Large intestine (tissue), 3 donors: ENCODE results near the gene CDH13. TPM values are rescaled to one million over a fixed set of nuclear protein-coding genes. Genes with fewer than 3 reads are reported as not detected.

Experiments used
- DNase-seq, 2 donors: peaks; one replicate each; pipeline versions ENCODE4 v3.0.0 to v3.0.0-alpha.2; 2013
- H3K27ac ChIP-seq: one replicate; pipeline ENCODE4 v1.5.1; 2013; ENCODE audit warnings: low read length
- H3K27me3 ChIP-seq: 2 replicates; pipeline ENCODE4 v1.6.1; 2013; ENCODE audit warnings: low read length; ENCODE audit not compliant: control insufficient read depth, insufficient read depth
- H3K36me3 ChIP-seq: 2 replicates; pipeline ENCODE4 v1.6.1; 2013; ENCODE audit warnings: low read length; ENCODE audit not compliant: control insufficient read depth, insufficient read depth
- H3K4me1 ChIP-seq: one replicate; pipeline ENCODE4 v1.6.1; 2013; ENCODE audit warnings: low read length; ENCODE audit not compliant: control insufficient read depth, insufficient read depth
- H3K4me3 ChIP-seq: one replicate; pipeline ENCODE4 v1.5.1; 2013; ENCODE audit warnings: low read length
- H3K9me3 ChIP-seq: one replicate; pipeline ENCODE4 v1.6.1; 2013; ENCODE audit warnings: mild to moderate bottlenecking, low read depth, low read length, moderate library complexity; ENCODE audit not compliant: control insufficient read depth
- WGBS: methylation state at CpG from one replicate; pipeline ENCODE4 v1.1.5; 2013; ENCODE audit warnings: low lambda C conversion rate; ENCODE audit not compliant: insufficient coverage; 5-methylcytosine and 5-hydroxymethylcytosine counted together
- polyA plus RNA-seq: library from polyadenylated mRNA; unstranded; fragments of 120-200 nt; gene quantifications from one replicate; pipeline ENCODE4 v1.2.1, GENCODE V29; 2013

Gene CDH13
- polyA plus RNA-seq, 1 donor = 17.1 TPM

DNA sequence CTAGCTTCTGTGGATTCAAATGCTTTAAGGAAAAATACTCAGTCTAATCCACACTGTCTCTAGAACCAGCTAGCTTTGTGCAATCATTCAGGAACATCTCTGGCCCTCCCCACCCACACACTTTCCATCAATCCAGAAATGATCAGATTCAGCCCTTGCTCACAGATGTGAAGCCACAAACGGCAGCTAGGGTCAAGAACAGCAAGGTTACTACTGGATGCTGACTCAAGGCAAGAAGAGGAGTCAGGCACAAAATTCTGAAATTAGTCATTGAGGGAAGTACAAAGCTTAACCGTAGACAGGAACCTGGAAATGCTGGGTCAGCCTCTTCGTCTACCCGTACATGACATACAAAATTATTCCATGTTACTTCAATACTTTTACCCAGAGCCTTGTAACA, 174.6 kb downstream of the CDH13 start:
- H3K4me3 ChIP-seq = no peak overlapping the region
- 100% methylated on average over 3 of the region's 4 CpGs for WGBS
- no peaks in the 10 kb centered on the region for H3K4me1 ChIP-seq
- no peaks in the 10 kb centered on the region for H3K27me3 ChIP-seq
- no peaks in the 10 kb centered on the region for H3K36me3 ChIP-seq
- DNase-seq = no peak
- no peak overlapping the region for H3K27ac ChIP-seq
- H3K9me3 ChIP-seq = no peaks in the 10 kb centered on the region

DNA sequence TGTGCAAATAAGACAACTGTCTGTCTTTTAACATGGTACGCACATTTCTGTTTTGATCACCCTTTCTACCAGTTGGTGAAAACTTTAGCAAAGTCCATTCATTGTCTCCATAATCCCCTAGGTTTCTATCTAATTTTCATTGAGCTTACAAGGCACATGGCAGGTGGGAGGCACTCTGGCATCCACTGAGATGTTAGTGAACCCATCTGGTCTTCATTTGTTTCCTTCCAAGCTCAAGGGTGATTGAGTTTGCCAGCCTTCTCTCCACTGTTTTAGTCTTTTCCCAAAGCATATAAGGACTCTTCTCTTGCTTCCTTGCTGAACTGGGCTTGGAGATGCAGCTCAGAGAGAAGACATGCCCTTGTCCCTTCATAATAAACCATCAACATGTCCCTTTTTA, 179.1 kb downstream of the CDH13 start:
- H3K4me3 ChIP-seq = no peak overlapping the region
- no peak for DNase-seq
- no peak overlapping the region for H3K27ac ChIP-seq
- no peaks in the 10 kb centered on the region for H3K9me3 ChIP-seq
- no peaks in the 10 kb centered on the region for H3K36me3 ChIP-seq
- no peaks in the 10 kb centered on the region for H3K27me3 ChIP-seq
- no peaks in the 10 kb centered on the region for H3K4me1 ChIP-seq
- no CpG with 5 or more reads among the region's 1 CpG for WGBS

DNA sequence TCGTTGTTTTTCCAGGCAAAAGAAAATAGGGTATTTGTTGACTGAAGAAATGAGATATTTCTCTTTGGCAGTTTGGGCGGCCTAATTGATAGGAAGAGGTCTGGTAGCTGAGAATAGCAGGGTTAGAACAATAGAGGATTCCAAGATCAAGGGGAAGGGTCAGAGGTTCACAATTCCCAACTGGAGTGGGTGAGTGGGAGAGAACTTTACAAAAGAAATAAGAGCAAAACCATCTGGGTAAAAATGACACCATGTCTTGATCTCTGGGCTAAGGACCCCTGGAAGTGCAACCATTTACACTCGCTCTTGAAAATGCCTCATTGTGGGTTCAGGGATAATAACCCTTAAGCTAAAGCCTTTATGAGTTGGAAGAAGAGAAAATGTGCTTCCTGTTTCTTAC, 180.5 kb downstream of the CDH13 start:
- Histone ChIP-seq H3K27me3 (peaks cover 1% of the 10 kb centered on the region), H3K4me1 (no peaks in the 10 kb centered on the region), H3K4me3 (no peak overlapping the region), H3K9me3 (no peaks in the 10 kb centered on the region), H3K36me3 (no peaks in the 10 kb centered on the region), H3K27ac (no peak overlapping the region)
- no peak for DNase-seq
- 83% methylated on average over 2 of the region's 3 CpGs for WGBS

DNA sequence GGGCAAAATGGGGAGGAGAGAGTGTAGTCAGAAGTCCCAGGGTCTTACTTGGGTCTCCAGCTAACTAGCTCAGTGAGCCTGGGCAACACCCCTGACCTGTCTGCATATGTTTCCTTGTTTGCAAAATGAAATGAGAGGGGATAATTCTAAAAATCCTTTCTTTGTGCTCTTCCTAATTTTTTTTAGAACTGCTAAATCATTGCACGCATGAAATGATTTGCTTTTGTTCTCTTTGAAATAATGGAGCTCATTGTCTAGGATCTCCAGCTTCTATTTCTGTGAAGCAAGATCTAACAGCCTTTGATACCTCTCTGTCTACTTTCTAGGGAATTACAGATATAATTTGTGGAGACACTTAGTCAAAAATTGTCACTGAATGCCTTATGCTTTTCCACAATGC, 181.3 kb downstream of the CDH13 start:
- no peak overlapping the region for H3K27ac ChIP-seq
- no peaks in the 10 kb centered on the region for H3K36me3 ChIP-seq
- WGBS = no CpG with 5 or more reads among the region's 1 CpG

DNA sequence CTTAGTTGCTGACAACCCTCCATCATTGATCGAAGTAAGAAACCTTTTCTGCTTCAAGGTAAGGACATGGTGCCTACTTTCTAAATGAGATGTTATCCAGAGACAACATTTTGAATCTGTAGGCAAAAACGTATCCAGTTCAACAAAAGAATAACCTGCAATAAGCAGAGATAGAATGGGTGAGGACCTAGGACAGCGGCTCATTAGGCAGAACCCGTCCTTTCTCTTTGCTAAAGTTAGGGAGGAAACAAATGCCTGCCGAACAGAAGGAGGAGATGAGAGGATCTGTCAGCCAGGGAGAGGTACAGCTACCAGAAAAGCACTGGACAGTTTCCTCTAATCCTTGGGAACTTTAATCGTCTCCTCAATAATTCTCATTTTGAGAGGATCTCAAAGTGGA, 183.3 kb downstream of the CDH13 start:
- no CpG with 5 or more reads among the region's 6 CpGs for WGBS
- peaks cover 3% of the 10 kb centered on the region for H3K27me3 ChIP-seq
- no peak for DNase-seq
- no peaks in the 10 kb centered on the region for H3K36me3 ChIP-seq
- H3K27ac ChIP-seq = no peak overlapping the region
- no peaks in the 10 kb centered on the region for H3K9me3 ChIP-seq
- H3K4me3 ChIP-seq = no peak overlapping the region
- no peaks in the 10 kb centered on the region for H3K4me1 ChIP-seq

More for the DNA sequence above, 181.3 kb downstream of the CDH13 start:
- H3K4me1 ChIP-seq = no peaks in the 10 kb centered on the region
- H3K27me3 ChIP-seq = peaks cover 3% of the 10 kb centered on the region
- no peaks in the 10 kb centered on the region for H3K9me3 ChIP-seq
- no peak for DNase-seq
- H3K4me3 ChIP-seq = no peak overlapping the region

DNA sequence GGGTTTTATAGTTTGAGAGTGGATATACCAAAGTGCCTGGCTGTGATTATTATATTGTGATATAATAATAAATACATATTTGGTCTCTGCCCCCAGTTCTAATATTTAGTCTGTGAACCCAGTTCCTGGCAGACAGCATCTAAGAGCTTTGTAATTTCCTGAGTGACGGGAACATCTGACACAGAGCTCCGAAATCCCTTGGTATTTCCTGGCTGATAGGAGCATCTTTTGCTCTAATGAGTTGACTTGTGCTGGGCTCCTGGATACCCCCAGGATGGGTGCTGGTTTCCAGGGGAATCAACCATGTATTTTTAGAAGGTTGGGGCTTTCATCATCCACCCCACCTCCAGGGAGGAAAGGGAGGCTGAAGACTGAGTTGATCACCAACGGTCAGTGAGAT, 187.3 kb downstream of the CDH13 start:
- H3K36me3 ChIP-seq = no peaks in the 10 kb centered on the region
- no peaks in the 10 kb centered on the region for H3K9me3 ChIP-seq
- no peak overlapping the region for H3K4me3 ChIP-seq
- DNase-seq = no peak
- H3K4me1 ChIP-seq = no peaks in the 10 kb centered on the region
- peaks cover 3% of the 10 kb centered on the region for H3K27me3 ChIP-seq
- no peak overlapping the region for H3K27ac ChIP-seq
- no CpG with 5 or more reads among the region's 3 CpGs for WGBS

DNA sequence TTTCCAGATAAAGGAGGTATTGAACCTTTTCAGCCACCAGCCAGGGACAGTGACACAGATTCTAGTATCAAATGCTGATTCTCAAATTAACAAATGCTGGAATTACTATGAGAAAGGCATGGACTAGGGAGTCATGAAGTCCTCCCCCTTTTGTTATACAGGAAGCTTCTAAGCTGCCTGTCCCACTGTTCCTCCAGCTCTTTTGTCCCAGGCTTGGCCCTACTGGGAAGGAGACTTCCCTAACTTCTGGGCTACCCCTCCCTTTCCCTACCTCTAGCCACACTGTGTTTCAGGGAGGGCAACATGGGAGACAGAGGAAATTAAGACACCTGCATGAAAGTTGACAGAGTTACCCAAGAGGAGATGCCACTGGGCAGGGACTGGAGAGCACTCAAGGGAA, 192.5 kb downstream of the CDH13 start:
- Histone ChIP-seq H3K27ac (no peak overlapping the region), H3K4me1 (no peaks in the 10 kb centered on the region), H3K36me3 (no peaks in the 10 kb centered on the region), H3K9me3 (peaks cover 2% of the 10 kb centered on the region), H3K4me3 (no peak overlapping the region), H3K27me3 (no peaks in the 10 kb centered on the region)
- DNase-seq = no peak

DNA sequence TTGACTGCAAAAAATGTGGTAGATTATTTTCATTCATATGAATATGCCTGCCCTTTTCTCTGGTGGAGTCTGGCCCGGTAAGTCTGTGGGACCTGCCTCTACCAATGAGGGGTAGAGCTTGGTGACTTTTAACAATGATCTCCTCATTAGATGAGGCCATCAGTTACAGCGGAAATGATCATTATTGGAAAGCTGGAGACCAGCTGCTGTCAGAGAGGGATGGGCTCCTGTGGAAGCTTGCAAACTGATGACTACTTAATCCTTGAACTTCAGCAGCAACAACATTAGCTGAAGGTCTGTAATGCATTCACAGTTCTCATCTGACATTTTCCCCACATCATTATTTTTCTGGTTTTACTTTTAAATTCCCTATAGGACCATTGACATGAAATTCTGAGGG, 194.1 kb downstream of the CDH13 start:
- no CpG with 5 or more reads among the region's 2 CpGs for WGBS
- no peaks in the 10 kb centered on the region for H3K36me3 ChIP-seq
- H3K27me3 ChIP-seq = no peaks in the 10 kb centered on the region
- peaks cover 6% of the 10 kb centered on the region for H3K9me3 ChIP-seq
- no peak for DNase-seq
- no peak overlapping the region for H3K27ac ChIP-seq
- H3K4me3 ChIP-seq = no peak overlapping the region
- no peaks in the 10 kb centered on the region for H3K4me1 ChIP-seq

DNA sequence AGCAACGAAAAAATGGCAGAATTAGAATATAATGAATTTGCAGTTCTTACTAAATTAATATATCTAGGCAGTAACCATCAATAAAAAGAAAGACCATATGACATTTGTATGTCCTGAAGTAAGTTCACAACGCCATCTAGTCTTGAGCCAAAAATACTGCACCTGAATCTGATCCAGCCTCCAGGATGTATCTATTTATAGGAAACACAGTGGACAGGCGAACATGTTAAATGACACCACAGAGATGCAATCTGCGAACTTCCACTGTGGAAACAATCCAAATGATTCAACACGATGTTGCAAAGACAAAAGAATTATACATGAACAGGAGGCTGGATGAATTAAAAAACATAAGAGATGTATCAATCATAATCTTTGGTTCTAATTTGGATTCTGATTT, 197.6 kb downstream of the CDH13 start:
- DNase-seq = no peak
- Histone ChIP-seq H3K36me3 (no peaks in the 10 kb centered on the region), H3K4me1 (no peaks in the 10 kb centered on the region), H3K4me3 (no peak overlapping the region), H3K27ac (no peak overlapping the region), H3K27me3 (no peaks in the 10 kb centered on the region), H3K9me3 (peaks cover 6% of the 10 kb centered on the region)
- 100% methylated on average over 2 of the region's 5 CpGs for WGBS

DNA sequence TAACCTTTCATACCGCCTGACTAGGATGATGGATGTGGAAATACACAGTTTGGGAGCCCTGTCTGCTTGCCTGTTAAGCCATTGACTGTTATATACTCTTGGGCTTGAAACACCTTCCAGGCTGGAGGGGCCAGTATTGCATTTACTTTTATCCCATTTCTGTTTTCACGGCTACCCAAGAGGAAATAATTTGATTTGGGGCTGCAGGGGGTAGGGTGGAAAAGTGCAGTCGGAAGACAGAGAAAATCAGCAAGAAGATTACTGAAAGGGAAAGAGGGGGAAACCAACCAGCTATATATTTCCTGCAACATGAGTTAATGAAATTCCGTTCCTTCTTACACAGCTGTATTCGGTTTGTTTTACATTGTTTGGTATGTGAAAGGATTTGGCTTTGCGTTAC, 202.5 kb downstream of the CDH13 start:
- no peaks in the 10 kb centered on the region for H3K4me1 ChIP-seq
- H3K4me3 ChIP-seq = no peak overlapping the region
- 87% methylated on average over 3 of the region's 6 CpGs for WGBS
- H3K9me3 ChIP-seq = peaks cover 4% of the 10 kb centered on the region
- no peaks in the 10 kb centered on the region for H3K36me3 ChIP-seq
- no peak overlapping the region for H3K27ac ChIP-seq
- DNase-seq = no peak
- no peaks in the 10 kb centered on the region for H3K27me3 ChIP-seq

DNA sequence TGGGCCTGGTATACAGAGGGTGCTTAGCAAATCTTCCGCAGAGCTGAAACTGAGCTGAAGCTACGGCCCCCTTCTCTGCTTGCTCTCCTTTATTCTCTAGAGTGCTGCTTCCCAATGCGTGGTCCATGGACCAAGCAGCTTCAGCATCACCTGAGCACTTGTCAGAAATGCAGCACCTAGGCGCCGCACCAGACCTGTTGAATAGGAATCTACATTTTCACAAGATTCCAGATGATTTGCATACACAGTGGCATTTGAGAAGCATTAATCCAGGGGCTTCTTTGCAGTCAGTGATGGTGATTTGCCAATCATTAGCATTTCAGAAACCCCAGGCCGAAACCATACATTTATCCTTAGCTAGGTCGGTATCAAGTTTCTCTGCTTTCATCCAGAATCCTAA, 204.2 kb downstream of the CDH13 start:
- H3K36me3 ChIP-seq = no peaks in the 10 kb centered on the region
- H3K4me3 ChIP-seq = no peak overlapping the region
- no peaks in the 10 kb centered on the region for H3K4me1 ChIP-seq
- no peaks in the 10 kb centered on the region for H3K9me3 ChIP-seq
- H3K27ac ChIP-seq = no peak overlapping the region
- no peak for DNase-seq
- WGBS = no CpG with 5 or more reads among the region's 7 CpGs
- no peaks in the 10 kb centered on the region for H3K27me3 ChIP-seq
